Stimulated activated CD4-positive, alpha-beta T cell treated with anti-CD3 and anti-CD28 coated beads, Interleukin-15, amount 100 ng/mL, for 24 hours (primary cell): ENCODE results near the gene SSRP1.
A peak's percentile ranks its signal among the peaks of the same experiment; 100 is the strongest.
"Not testable (repeated sequence)": the region's sequence is repeated elsewhere in the genome, so short reads cannot be mapped to it uniquely, and the experiment has no call there.

Experiments used
- DNase-seq: peaks from one replicate; pipeline ENCODE4 v3.0.0-alpha.2; 2020

SSRP1 gene

GRCh38 chr11:57335343-57336110, at the start of gene SSRP1:
Gene SSRP1, minus strand, starts transcription at chr11:57335892. Its CDS starts 771 bp downstream, at chr11:57335121.
- peak; percentile 93 for DNase-seq

GRCh38 chr11:57380975-57381374, 45.3 kb upstream of the SSRP1 start, which contains the start of gene PRG3:
Gene PRG3, minus strand, starts transcription at chr11:57381150. Its CDS starts 442 bp downstream, at chr11:57380708.
- DNase-seq = no peak

- DNase-seq = no peak
These were observed 44.0 kb upstream of the SSRP1 start for GRCh38 chr11:57379732-57380131.

GRCh38 chr11:57378186-57378585, 42.5 kb upstream of the SSRP1 start:
- DNase-seq = no peak

- DNase-seq = no peak
These were observed 41.4 kb upstream of the SSRP1 start for GRCh38 chr11:57377107-57377506.

GRCh38 chr11:57376095-57377090, 40.7 kb upstream of the SSRP1 start:
- no peak for DNase-seq

- no peak for DNase-seq
These were observed 39.8 kb upstream of the SSRP1 start for GRCh38 chr11:57375490-57375889.

- no peak for DNase-seq
These were observed 39.3 kb upstream of the SSRP1 start for GRCh38 chr11:57374966-57375365.

GRCh38 chr11:57373146-57373545, 37.5 kb upstream of the SSRP1 start:
- DNase-seq = no peak

GRCh38 chr11:57370941-57371340, 35.2 kb upstream of the SSRP1 start:
- DNase-seq = no peak

GRCh38 chr11:57370251-57370650, 34.6 kb upstream of the SSRP1 start:
- DNase-seq = no peak

GRCh38 chr11:57368845-57369232, 33.1 kb upstream of the SSRP1 start:
- no peak for DNase-seq

- DNase-seq = no peak
These were observed 32.6 kb upstream of the SSRP1 start for GRCh38 chr11:57368106-57368844.

GRCh38 chr11:57364851-57365660, 29.4 kb upstream of the SSRP1 start:
- no peak for DNase-seq

GRCh38 chr11:57363131-57364080, 27.7 kb upstream of the SSRP1 start:
- no peak for DNase-seq

- no peak for DNase-seq
These were observed 26.2 kb upstream of the SSRP1 start for GRCh38 chr11:57361926-57362325.

GRCh38 chr11:57361420-57361819, 25.7 kb upstream of the SSRP1 start:
- not testable (repeated sequence) for DNase-seq

GRCh38 chr11:57360991-57361390, 25.3 kb upstream of the SSRP1 start:
- DNase-seq = no peak

GRCh38 chr11:57359896-57360690, 24.4 kb upstream of the SSRP1 start:
- no peak for DNase-seq

GRCh38 chr11:57359396-57359795, 23.7 kb upstream of the SSRP1 start:
- DNase-seq = no peak
